K562 (cell line): Measurements from ENCODE around the gene GRHPR. TPM values are rescaled to one million over a fixed set of nuclear protein-coding genes. Genes with fewer than 3 reads are reported as not detected.
A peak's percentile ranks its signal among the peaks of the same experiment; 100 is the strongest.

Experiments used
- ATAC-seq: fragments of 200-7000 bp; cut with Tn5 transposase; 3 replicates; pipeline ENCODE4 v1.9.1; 2020; ENCODE audit warnings: moderate library complexity
- BruUV-seq: library from RNA; stranded (reverse); fragments of 400-500 nt; replicated peaks from 2 replicates; lab custom pipeline; 2021; lab: Mats Ljungman, UMichigan
- CTCF ChIA-PET: fragments of 300-600 bp; formaldehyde crosslinking; extraction: SDS; loops from one replicate; lab custom pipeline; 2021; ENCODE audit warnings: low intra/inter-chr PET ratio; lab: Yijun Ruan, JAX
- POLR2A ChIA-PET: fragments of 300-600, 350-650 bp; sonication (Branson Sonifier 250); formaldehyde crosslinking; extraction: SDS; loops from one replicate; lab custom pipeline; 2021; ENCODE audit warnings: antibody characterized with exemption, inconsistent platforms; lab: Yijun Ruan, JAX
- DNase-seq, 4 experiments: peaks; one replicate each; pipeline versions ENCODE4 v3.0.0 to v3.0.0-alpha.2; 2011 to 2018; ENCODE audit warnings: low spot score in 3 of 4, mixed read lengths in 3 of 4; ENCODE audit errors: extremely low read depth in 1 of 4
- FAIRE-seq: peaks from 2 replicates; lab custom pipeline; 2011; peaks lifted over from hg19 to GRCh38; lab: Jason Lieb, UNC
- H2AFZ ChIP-seq: 2 replicates; pipeline ENCODE4 v1.6.0; 2011; ENCODE audit warnings: low read depth, low read length, control low read depth, inconsistent platforms
- H3K27ac ChIP-seq: fragments of 200-600 bp; 3 replicates; pipeline ENCODE4 v1.8.0; 2011; ENCODE audit warnings: low read depth, mild to moderate bottlenecking, control low read depth, inconsistent platforms, low read length, moderate library complexity, mixed read lengths; ENCODE audit errors: extremely low read depth
- H3K27me3 ChIP-seq, 2 experiments: fragments of 300-600 bp in 1 of 2; 2 replicates in 1 of 2; 3 replicates in 1 of 2; pipeline versions ENCODE4 v1.6.0 to v1.8.0; 2011; ENCODE audit warnings: inconsistent platforms in 2 of 2, low read length in 2 of 2, mild to moderate bottlenecking in 1 of 2, mixed read lengths in 1 of 2, moderate library complexity in 1 of 2; ENCODE audit not compliant: control insufficient read depth in 2 of 2, insufficient read depth in 2 of 2
- H3K36me3 ChIP-seq: fragments of 300-600 bp; 3 replicates; pipeline ENCODE4 v1.8.0; 2011; ENCODE audit warnings: mild to moderate bottlenecking, low read length, inconsistent platforms; ENCODE audit not compliant: control insufficient read depth, insufficient read depth
- H3K4me1 ChIP-seq, 2 experiments: fragments of 200-600 bp in 1 of 2; replicated peaks in 1 of 2; 2 replicates in 1 of 2; 3 replicates in 1 of 2; pipeline versions ENCODE4 v1.5.1 to v1.8.0; 2011; ENCODE audit warnings: inconsistent platforms in 2 of 2, low read length in 2 of 2, mild to moderate bottlenecking in 1 of 2, mixed read lengths in 1 of 2, moderate library complexity in 1 of 2; ENCODE audit not compliant: control insufficient read depth in 2 of 2, insufficient read depth in 2 of 2
- H3K4me2 ChIP-seq: 2 replicates; pipeline ENCODE4 v1.6.1; 2011; ENCODE audit warnings: low read length, control low read depth, inconsistent platforms, mixed read lengths; ENCODE audit not compliant: insufficient read depth
- H3K4me3 ChIP-seq: fragments of 200-600 bp; sonication (generic), shearing (Covaris generic); 2 replicates; pipeline ENCODE4 v1.5.1; 2016; ENCODE audit warnings: control low read depth, inconsistent platforms
- H3K79me2 ChIP-seq: fragments of 200-600 bp; 3 replicates; pipeline ENCODE4 v1.8.0; 2011; ENCODE audit warnings: low read length, inconsistent platforms; ENCODE audit not compliant: control insufficient read depth, insufficient read depth
- H3K9ac ChIP-seq, 2 experiments: 2 replicates each; pipeline versions ENCODE4 v1.6.0 to v1.6.1; 2011; ENCODE audit warnings: low read depth in 2 of 2, low read length in 2 of 2, control low read depth in 1 of 2, inconsistent platforms in 1 of 2, mild to moderate bottlenecking in 1 of 2, mixed read lengths in 1 of 2; ENCODE audit not compliant: insufficient read depth in 1 of 2
- H3K9me1 ChIP-seq: one replicate; pipeline ENCODE4 v1.6.0; 2011; ENCODE audit warnings: inconsistent platforms, mild to moderate bottlenecking, low read length, moderate library complexity; ENCODE audit not compliant: control insufficient read depth, insufficient read depth
- H3K9me3 ChIP-seq: replicated peaks from 2 replicates; pipeline ENCODE4 v1.5.1; 2011; ENCODE audit warnings: low read depth, low read length, inconsistent platforms; ENCODE audit not compliant: control insufficient read depth, insufficient read depth
- H4K20me1 ChIP-seq: replicated peaks from 2 replicates; pipeline ENCODE4 v1.6.1; 2011; ENCODE audit warnings: low read length, inconsistent platforms, mixed read lengths; ENCODE audit not compliant: control insufficient read depth, insufficient read depth
- C11orf30 ChIP-seq: fragments of 450-650 bp; IDR thresholded peaks from 2 replicates; pipeline ENCODE4 v1.6.1; 2016; ENCODE audit warnings: low read depth, mild to moderate bottlenecking
- CBFA2T3 ChIP-seq: fragments of 450-650 bp; IDR thresholded peaks from 2 replicates; pipeline ENCODE4 v1.6.1; 2017
- GTF2A2 ChIP-seq: IDR thresholded peaks from 2 replicates; pipeline ENCODE4 v1.6.1; 2016; ENCODE audit warnings: mild to moderate bottlenecking, missing genetic modification characterization, missing compliant biosample characterization
- ILF3 ChIP-seq: fragments of 450-650 bp; IDR thresholded peaks from 2 replicates; pipeline ENCODE4 v1.6.1; 2018; ENCODE audit warnings: antibody characterized with exemption, mild to moderate bottlenecking, moderate library complexity, borderline replicate concordance
- MAFG ChIP-seq: fragments of 450-650 bp; conservative IDR thresholded peaks from 2 replicates; pipeline ENCODE4 v1.6.1; 2016; ENCODE audit warnings: missing genetic modification characterization, missing compliant biosample characterization
- NFIC ChIP-seq: fragments of 450-650 bp; IDR thresholded peaks from 2 replicates; pipeline ENCODE4 v1.6.1; 2017; ENCODE audit warnings: mild to moderate bottlenecking, inconsistent platforms
- ZMIZ1 ChIP-seq, 2 experiments: fragments of 150-350 bp in 1 of 2; IDR thresholded peaks; 2 replicates each; pipeline ENCODE4 v1.6.1; 2012 to 2016; ENCODE audit warnings: low read depth in 2 of 2, low read length in 2 of 2, mild to moderate bottlenecking in 1 of 2, moderate library complexity in 1 of 2
- ZNF316 ChIP-seq: fragments of 450-650 bp; IDR thresholded peaks from 2 replicates; pipeline ENCODE4 v1.6.1; 2016
- ZNF695 ChIP-seq: fragments of 450-650 bp; formaldehyde crosslinking; IDR thresholded peaks from 2 replicates; pipeline ENCODE4 v1.4.0; 2020; ENCODE audit warnings: mild to moderate bottlenecking, moderate library complexity
- WGBS: fragments of 100-300 bp; shearing (Covaris generic); methylation state at CpG from one replicate; pipeline ENCODE4 v1.1.6; 2016; ENCODE audit warnings: low coverage, mixed read lengths; ENCODE audit not compliant: insufficient coverage; ENCODE audit errors: missing lambda C conversion rate; 5-methylcytosine and 5-hydroxymethylcytosine counted together
- in situ Hi-C: fragments of 300-500 bp; cut with MboI; formaldehyde crosslinking; loops from 4 replicates; pipeline ENCODE4 v1.15.0; 2018; ENCODE audit warnings: inconsistent platforms, mixed read lengths
- intact Hi-C: fragments of 100-400 bp; cut with micrococcal nuclease; formaldehyde crosslinking; loops from 2 replicates; pipeline ENCODE4 v1.14.2; 2022
- polyA plus RNA-seq, 8 experiments: library from polyadenylated mRNA; depleted of rRNA in 4 of 8; stranded (reverse) in 5 of 8; unstranded in 3 of 8; fragments of >200 nt; fragmentation: Nextera tagmentation in 2 of 8; fragmentation: Illumina TruSeq in 1 of 8; extraction: Ambion mirVana in 2 of 8; extraction: Trizol in 1 of 8; gene quantifications; 2 replicates each; pipeline versions ENCODE4 v1.2.1 to v1.2.3, GENCODE V29; 2011 to 2014; ENCODE audit warnings: inconsistent platforms in 1 of 8, missing spikeins in 1 of 8
- total RNA-seq, 7 experiments: library from RNA; depleted of rRNA in 6 of 7; stranded (reverse); fragments of >200 nt in 6 of 7; fragmentation: Illumina TruSeq in 2 of 7; extraction: Trizol in 2 of 7; gene quantifications; 2 replicates each; pipeline versions ENCODE4 v1.2.1 to v1.2.3, GENCODE V29; 2011 to 2021; ENCODE audit warnings: low replicate concordance in 1 of 7

The GRHPR gene
- total and polyA plus RNA-seq, 9 of the 15 experiments (the other 6 are each of a cell fraction or from before 2014, with no cell fraction given) = 38.9 to 144 (median 120) TPM

- ATAC-seq (peak; percentile 30), DNase-seq (no peak), FAIRE-seq (no peak)
- POLR2A ChIA-PET = interaction anchor here (1.1 to 1.3 kb wide), 2 partner anchors 8 to 12 kb away, joined by 4 to 5 read pairs; no protein-coding TSS in a partner anchor
- Histone ChIP-seq H3K4me3 (no peak overlapping the region), H3K9me3 (no peaks in the 10 kb centered on the region), H3K4me1 (peaks cover 0 to 6% of the 10 kb centered on the region in 2 experiments; a peak in 1 of 5 replicates), H3K36me3 (peaks cover 43% of the 10 kb centered on the region), H2AFZ (no peak overlapping the region), H3K27me3 (no peaks in the 10 kb centered on the region), H4K20me1 (0 out of 2 replicates have a peak, but pooled peaks cover 10% of the 10 kb centered on the region), H3K79me2 (peaks cover 64% of the 10 kb centered on the region), H3K27ac (no peak overlapping the region), H3K9ac (no peak overlapping the region), H3K9me1 (no peaks in the 10 kb centered on the region), H3K4me2 (no peak overlapping the region)
- intact Hi-C loops (no loop called here), in situ Hi-C loops (no loop called here)
- TF ChIP-seq CBFA2T3 (peak; percentile 38; the same call in 1 of the 2 replicates), ILF3 (no peak), NFIC (peak; percentile 44; the same call in 1 of the 2 replicates)
- CTCF ChIA-PET = no interaction called here
- no TSS peak for BruUV-seq
Measured at GRCh38 chr9:37447111-37447510, 24.6 kb downstream of the GRHPR start.

- Histone ChIP-seq H3K9me3 (no peaks in the 10 kb centered on the region), H4K20me1 (peaks cover 17% of the 10 kb centered on the region), H3K27ac (no peak overlapping the region), H3K79me2 (peaks cover 84% of the 10 kb centered on the region), H3K27me3 (no peaks in the 10 kb centered on the region), H3K36me3 (peaks cover 24% of the 10 kb centered on the region), H3K4me2 (no peak overlapping the region), H3K9me1 (no peaks in the 10 kb centered on the region), H3K4me1 (peaks cover 0 to 6% of the 10 kb centered on the region in 2 experiments; a peak in 1 of 5 replicates), H3K4me3 (no peak overlapping the region), H3K9ac (no peak overlapping the region), H2AFZ (no peak overlapping the region)
- CTCF ChIA-PET = no interaction called here
- intact Hi-C loops (no loop called here), in situ Hi-C loops (no loop called here)
- BruUV-seq = no TSS peak
- WGBS = 84% methylated on average over 12 of the region's 12 CpGs
- no peak for ATAC-seq
- POLR2A ChIA-PET = interaction anchor here (0.6 to 6.7 kb wide), 8 partner anchors 8 to 1315 kb away, joined by 3 to 65 read pairs (median 3); partner anchors contain the start of gene ZBTB5
- no peak for FAIRE-seq
- no peak for DNase-seq
- no peak for TF ChIP-seq GTF2A2 (tag)
- TF ChIP-seq ZNF695 (CRISPR knock-in tag) = no peak
- peak; percentile 84 for TF ChIP-seq ZNF316
- peak; percentile 69 for TF ChIP-seq C11orf30
- peak; percentile 45; the same call in 1 of the 2 replicates for TF ChIP-seq MAFG
- no peak for TF ChIP-seq ZMIZ1 (IDR thresholded peaks at IDR 0.05; ENCODE audit: low read depth in 2 of 2, low read length in 2 of 2)
Measured at GRCh38 chr9:37449862-37450632, 27.6 kb downstream of the GRHPR start.
